IPS DF 6.9 (cell line): ENCODE measurements around the gene RAP1GAP2.

ENCODE experiments used
- DNase-seq: peaks from one replicate; pipeline ENCODE4 v3.0.0-alpha.2; 2013; ENCODE audit warnings: low read depth, low spot score
- H3K27ac ChIP-seq: one replicate; pipeline ENCODE4 v1.5.1; 2013; ENCODE audit warnings: low read length, control low read depth
- H3K27me3 ChIP-seq: 2 replicates; pipeline ENCODE4 v1.6.1; 2013; ENCODE audit warnings: mild to moderate bottlenecking, low read length; ENCODE audit not compliant: control insufficient read depth, insufficient read depth
- H3K36me3 ChIP-seq: 2 replicates; pipeline ENCODE4 v1.6.1; 2013; ENCODE audit warnings: low read length; ENCODE audit not compliant: control insufficient read depth, insufficient read depth
- H3K4me1 ChIP-seq: 2 replicates; pipeline ENCODE4 v1.6.1; 2013; ENCODE audit warnings: low read length; ENCODE audit not compliant: control insufficient read depth, insufficient read depth
- H3K4me3 ChIP-seq: 2 replicates; pipeline ENCODE4 v1.5.1; 2013; ENCODE audit warnings: mild to moderate bottlenecking, low read length
- H3K9me3 ChIP-seq: 2 replicates; pipeline ENCODE4 v1.6.1; 2013; ENCODE audit warnings: low read length, inconsistent platforms; ENCODE audit not compliant: control insufficient read depth, insufficient read depth
- WGBS: extraction: QIAGEN DNeasy Blood & Tissue Kit; methylation state at CpG from one replicate; pipeline ENCODE4 v1.1.7; 2013; ENCODE audit warnings: mixed read lengths, missing lambda C conversion rate; ENCODE audit not compliant: insufficient read length, insufficient coverage; 5-methylcytosine and 5-hydroxymethylcytosine counted together

RAP1GAP2 gene

GRCh38 chr17:2796164-2797125 is at the start of gene RAP1GAP2:
RAP1GAP2 (plus strand) TSS chr17:2796438; CDS start chr17:2796528, 90 bp downstream.
- H3K9me3 ChIP-seq = no peaks in the 10 kb centered on the region
- DNase-seq = no peak
- no peaks in the 10 kb centered on the region for H3K36me3 ChIP-seq
- peaks cover 2% of the 10 kb centered on the region; the same call in 1 of the 2 replicates for H3K4me1 ChIP-seq
- H3K4me3 ChIP-seq = no peak within 1 kb of the TSS
- no peaks in the 10 kb centered on the region for H3K27me3 ChIP-seq
- no peak within 1 kb of the TSS for H3K27ac ChIP-seq
- WGBS = no CpG with 5 or more reads among the region's 39 CpGs

- Histone ChIP-seq H3K9me3 (no peaks in the 10 kb centered on the region), H3K27me3 (no peaks in the 10 kb centered on the region), H3K4me3 (peak within 1 kb of the TSS; percentile 65), H3K4me1 (peaks cover 2% of the 10 kb centered on the region; the same call in 1 of the 2 replicates), H3K27ac (no peak within 1 kb of the TSS), H3K36me3 (no peaks in the 10 kb centered on the region)
- no CpG with 5 or more reads among the region's 76 CpGs for WGBS
- DNase-seq = no peak
Measured at GRCh38 chr17:2749058-2749783, 47.0 kb upstream of the RAP1GAP2 start, which contains the start of gene CCDC92B. CCDC92B (minus strand) TSS chr17:2749652; CDS start chr17:2735145, 14,507 bp downstream.

- H3K27ac ChIP-seq = no peak overlapping the region
- no CpG with 5 or more reads among the region's 35 CpGs for WGBS
- peaks cover 2% of the 10 kb centered on the region; the same call in 1 of the 2 replicates for H3K4me1 ChIP-seq
- no peaks in the 10 kb centered on the region for H3K27me3 ChIP-seq
- peak overlapping the region; percentile 31; the same call in 1 of the 2 replicates for H3K4me3 ChIP-seq
- H3K36me3 ChIP-seq = no peaks in the 10 kb centered on the region
- peak; percentile 63 for DNase-seq
- no peaks in the 10 kb centered on the region for H3K9me3 ChIP-seq
Measured at GRCh38 chr17:2749784-2750181, 46.5 kb upstream of the RAP1GAP2 start.

- WGBS = no CpG with 5 or more reads among the region's 2 CpGs
- Histone ChIP-seq H3K27me3 (no peaks in the 10 kb centered on the region), H3K4me3 (no peak overlapping the region), H3K9me3 (no peaks in the 10 kb centered on the region), H3K27ac (no peak overlapping the region), H3K4me1 (peaks cover 2% of the 10 kb centered on the region; the same call in 1 of the 2 replicates), H3K36me3 (no peaks in the 10 kb centered on the region)
- no peak for DNase-seq
Measured at GRCh38 chr17:2750721-2751120, 45.5 kb upstream of the RAP1GAP2 start.

GRCh38 chr17:2751491-2751890 is 44.7 kb upstream of the RAP1GAP2 start:
- Histone ChIP-seq H3K9me3 (no peaks in the 10 kb centered on the region), H3K4me1 (peaks cover 2% of the 10 kb centered on the region; the same call in 1 of the 2 replicates), H3K4me3 (no peak overlapping the region), H3K27ac (no peak overlapping the region), H3K27me3 (no peaks in the 10 kb centered on the region), H3K36me3 (no peaks in the 10 kb centered on the region)
- DNase-seq = no peak
- WGBS = no CpG with 5 or more reads among the region's 2 CpGs

GRCh38 chr17:2755891-2756724 is 40.1 kb upstream of the RAP1GAP2 start:
- H3K36me3 ChIP-seq = no peaks in the 10 kb centered on the region
- no CpG with 5 or more reads among the region's 46 CpGs for WGBS
- no peak for DNase-seq
- H3K27ac ChIP-seq = no peak overlapping the region
- H3K9me3 ChIP-seq = no peaks in the 10 kb centered on the region
- H3K27me3 ChIP-seq = no peaks in the 10 kb centered on the region
- H3K4me1 ChIP-seq = peaks cover 5% of the 10 kb centered on the region; the same call in 1 of the 2 replicates
- peak overlapping the region; percentile 53; the same call in 1 of the 2 replicates for H3K4me3 ChIP-seq

GRCh38 chr17:2758870-2759269 is 37.4 kb upstream of the RAP1GAP2 start:
- H3K4me3 ChIP-seq = no peak overlapping the region
- no peaks in the 10 kb centered on the region for H3K36me3 ChIP-seq
- H3K9me3 ChIP-seq = no peaks in the 10 kb centered on the region
- peaks cover 3% of the 10 kb centered on the region; the same call in 1 of the 2 replicates for H3K4me1 ChIP-seq
- no peaks in the 10 kb centered on the region for H3K27me3 ChIP-seq
- DNase-seq = no peak
- no CpG with 5 or more reads among the region's 4 CpGs for WGBS
- no peak overlapping the region for H3K27ac ChIP-seq

- no peak overlapping the region for H3K27ac ChIP-seq
- H3K9me3 ChIP-seq = no peaks in the 10 kb centered on the region
- H3K4me1 ChIP-seq = no peaks in the 10 kb centered on the region
- no peak for DNase-seq
- H3K36me3 ChIP-seq = no peaks in the 10 kb centered on the region
- H3K27me3 ChIP-seq = no peaks in the 10 kb centered on the region
- H3K4me3 ChIP-seq = no peak overlapping the region
- no CpG with 5 or more reads among the region's 12 CpGs for WGBS
Measured at GRCh38 chr17:2770129-2770528, 26.1 kb upstream of the RAP1GAP2 start.

GRCh38 chr17:2775206-2775605 is 21.0 kb upstream of the RAP1GAP2 start:
- Histone ChIP-seq H3K36me3 (no peaks in the 10 kb centered on the region), H3K27me3 (no peaks in the 10 kb centered on the region), H3K4me3 (no peak overlapping the region), H3K27ac (no peak overlapping the region), H3K4me1 (no peaks in the 10 kb centered on the region), H3K9me3 (no peaks in the 10 kb centered on the region)
- WGBS = no CpG with 5 or more reads among the region's 6 CpGs
- no peak for DNase-seq
